GM19455 (cell line): ENCODE results near the gene C11orf86.
"Not testable (repeated sequence)": the region's sequence is repeated elsewhere in the genome, so short reads cannot be mapped to it uniquely, and the experiment has no call there.

Experiments
- ATAC-seq: cut with Tn5 transposase; IDR thresholded peaks from one replicate; pipeline ENCODE4 v1.9.1; 2021; ENCODE audit not compliant: unreplicated experiment

Gene C11orf86

GRCh38 chr11:66974724-66975404 is at the start of gene C11orf86:
TSS of gene C11orf86 (plus strand) at chr11:66975304. CDS start at chr11:66975363, 59 bp downstream.
- no peak for ATAC-seq

- no peak for ATAC-seq
Measured at GRCh38 chr11:66929753-66930152, 45.4 kb upstream of the C11orf86 start.

- ATAC-seq: no peak
Measured at GRCh38 chr11:66932543-66932942, 42.6 kb upstream of the C11orf86 start.

GRCh38 chr11:66933531-66933930 is 41.6 kb upstream of the C11orf86 start:
- no peak for ATAC-seq

GRCh38 chr11:66934950-66935779 is 39.9 kb upstream of the C11orf86 start:
- ATAC-seq: no peak

- no peak for ATAC-seq
Measured at GRCh38 chr11:66936311-66936711, 38.8 kb upstream of the C11orf86 start.

- ATAC-seq: no peak
Measured at GRCh38 chr11:66937193-66937733, 37.8 kb upstream of the C11orf86 start.

GRCh38 chr11:66938582-66939135 is 36.4 kb upstream of the C11orf86 start:
- no peak for ATAC-seq

GRCh38 chr11:66950112-66950535 is 25.0 kb upstream of the C11orf86 start:
- no peak for ATAC-seq

GRCh38 chr11:66951135-66951534 is 24.0 kb upstream of the C11orf86 start:
- no peak for ATAC-seq

GRCh38 chr11:66951927-66952337 is 23.2 kb upstream of the C11orf86 start:
- ATAC-seq: no peak

- ATAC-seq: no peak
Measured at GRCh38 chr11:66953081-66953833, 21.8 kb upstream of the C11orf86 start.

- ATAC-seq: no peak
Measured at GRCh38 chr11:66956689-66957290, 18.3 kb upstream of the C11orf86 start.

GRCh38 chr11:66957971-66958231 is 17.2 kb upstream of the C11orf86 start:
- ATAC-seq: peak; percentile 38

- ATAC-seq: peak; percentile 96
Measured at GRCh38 chr11:66958232-66958955, 16.7 kb upstream of the C11orf86 start, which contains the start of gene PC. TSS of gene PC (minus strand) at chr11:66958383. CDS start at chr11:66872159, 86,224 bp downstream.

- no peak for ATAC-seq
Measured at GRCh38 chr11:66958956-66959274, 16.2 kb upstream of the C11orf86 start.

GRCh38 chr11:66961691-66962213 is 13.4 kb upstream of the C11orf86 start:
- ATAC-seq: not testable (repeated sequence)

- no peak for ATAC-seq
Measured at GRCh38 chr11:66962247-66962646, 12.9 kb upstream of the C11orf86 start.

GRCh38 chr11:66962801-66963200 is 12.3 kb upstream of the C11orf86 start:
- no peak for ATAC-seq

GRCh38 chr11:66964495-66964894 is 10.6 kb upstream of the C11orf86 start:
- ATAC-seq: no peak
